ENCODE measurements around the gene COL17A1.

The COL17A1 gene

DNA sequence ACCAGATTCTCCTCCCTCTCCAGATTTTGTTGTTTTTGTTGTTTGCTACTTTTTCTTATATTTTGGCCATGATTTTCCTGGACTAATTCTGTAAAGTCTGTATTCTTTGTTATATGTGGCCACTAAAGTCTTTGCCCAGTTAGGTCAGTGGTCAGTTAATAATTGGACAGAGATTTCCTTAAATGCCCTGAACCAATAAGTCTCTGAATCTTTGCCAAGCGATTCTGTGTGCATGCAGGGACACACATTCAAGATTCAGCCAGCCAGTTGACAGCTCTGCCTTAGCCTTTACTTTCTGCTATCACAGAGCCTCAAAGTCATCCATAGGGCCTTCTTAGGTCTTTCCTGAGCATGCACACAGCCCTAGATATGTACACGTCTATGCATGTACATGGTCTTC lies 11.0 kb upstream of the COL17A1 start:
- DNase-seq = no peak

DNA sequence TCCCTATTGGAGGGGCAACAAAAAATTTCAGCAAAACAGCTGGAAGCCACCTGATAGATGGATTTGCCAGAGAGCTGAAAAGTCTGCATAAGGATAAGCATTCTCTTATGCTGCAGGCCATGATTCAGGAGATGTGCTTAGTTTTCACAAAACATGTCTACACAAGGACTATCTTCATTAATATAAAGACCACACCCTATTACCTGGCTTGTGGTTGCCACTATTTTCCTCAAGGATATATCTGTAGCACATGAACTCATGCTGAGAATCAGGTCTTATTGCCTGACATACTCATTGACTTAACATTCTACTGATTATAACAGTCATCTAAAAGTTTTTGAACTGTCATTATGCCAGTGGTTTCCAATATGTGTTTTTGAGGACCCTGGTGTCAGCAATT lies 7.1 kb upstream of the COL17A1 start:
- no peak for DNase-seq

DNA sequence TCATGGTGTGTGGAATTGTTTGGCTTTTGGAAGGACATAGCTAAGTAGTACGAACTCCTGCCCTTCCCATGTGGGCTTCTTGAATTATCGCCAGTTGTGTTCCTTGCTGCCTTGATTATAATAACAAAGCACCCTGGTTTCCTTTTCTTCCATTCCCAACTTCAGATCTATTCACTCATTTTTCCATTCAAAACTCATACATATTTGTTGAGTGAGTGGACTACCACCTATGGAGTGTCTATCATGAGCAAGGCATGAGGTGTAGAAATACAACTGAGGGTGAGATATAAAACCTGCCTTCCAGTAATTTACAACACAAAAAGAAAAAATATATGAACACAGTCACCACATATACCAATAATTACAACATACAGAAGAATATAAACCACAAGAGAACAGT lies 4.9 kb upstream of the COL17A1 start:
- DNase-seq = no peak

DNA sequence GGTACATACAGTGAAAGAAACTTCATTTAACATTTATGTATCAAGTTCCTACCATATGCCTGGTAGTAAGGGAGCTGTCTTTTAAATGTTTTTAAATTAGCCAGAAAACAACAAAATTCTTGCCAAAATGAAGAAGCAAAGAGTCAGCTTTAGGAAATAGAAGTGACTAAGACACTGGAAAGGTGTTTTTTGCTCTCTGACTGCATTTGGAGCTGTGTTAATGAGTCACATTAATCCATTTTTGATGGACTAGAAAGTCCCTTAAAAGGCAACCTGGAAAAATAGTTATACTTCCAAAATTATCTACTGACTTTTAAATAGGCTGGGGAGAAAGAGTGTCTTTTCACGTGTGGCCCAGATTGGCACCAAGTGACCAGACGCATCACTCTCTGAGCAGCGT lies 3.9 kb upstream of the COL17A1 start:
- DNase-seq = no peak

DNA sequence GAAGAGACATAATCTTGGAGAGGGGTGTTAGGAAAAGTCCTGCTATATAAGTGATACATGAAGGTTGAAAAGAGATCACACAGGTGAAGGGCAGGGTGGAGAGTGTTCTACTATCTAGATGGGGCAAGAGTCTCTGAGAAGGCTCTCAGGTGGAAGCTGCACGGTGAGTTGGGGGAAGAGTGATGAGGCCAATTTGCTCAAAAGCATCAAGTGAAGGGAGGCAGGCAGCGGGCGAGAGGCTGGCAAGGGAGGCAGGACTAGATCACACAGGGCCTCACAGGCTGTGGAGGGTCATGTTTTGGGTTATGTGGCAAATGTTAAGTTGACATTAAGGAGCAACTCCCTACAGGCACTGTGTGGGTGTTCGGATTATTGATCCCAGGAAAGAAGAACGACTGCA lies 2.6 kb upstream of the COL17A1 start:
- DNase-seq = no peak

DNA sequence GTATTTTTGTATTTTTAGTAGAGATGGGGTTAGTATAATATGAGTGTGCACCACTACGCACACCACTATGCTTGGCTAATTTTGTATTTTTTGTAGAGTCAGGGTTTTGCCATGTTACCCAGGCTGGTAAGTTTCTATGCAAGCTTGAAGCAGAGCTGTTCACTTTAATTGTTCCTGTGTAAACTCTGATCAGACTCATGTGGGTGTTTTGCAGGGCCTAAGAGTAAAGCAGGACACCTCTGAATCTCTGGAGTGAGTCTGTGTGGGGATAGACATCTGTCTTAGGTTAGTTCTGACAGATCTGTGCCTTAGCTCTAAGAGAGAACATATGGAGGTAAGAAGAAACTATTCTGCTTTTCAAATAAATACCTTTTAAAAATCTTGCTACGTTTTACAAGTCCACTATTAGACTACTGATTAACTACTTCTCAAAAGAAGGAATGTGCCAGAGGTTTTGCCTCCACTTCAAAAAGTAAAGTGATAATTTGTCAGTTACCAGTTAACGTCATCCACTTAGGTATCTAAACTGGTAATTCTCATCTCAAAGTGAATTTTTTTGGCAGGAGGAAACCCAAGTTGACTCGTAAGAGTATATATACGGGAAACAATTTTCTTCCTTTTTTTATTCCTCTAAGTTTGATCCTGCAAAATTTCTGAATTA lies 1.1 kb downstream of the COL17A1 start:
- no peak for DNase-seq

DNA sequence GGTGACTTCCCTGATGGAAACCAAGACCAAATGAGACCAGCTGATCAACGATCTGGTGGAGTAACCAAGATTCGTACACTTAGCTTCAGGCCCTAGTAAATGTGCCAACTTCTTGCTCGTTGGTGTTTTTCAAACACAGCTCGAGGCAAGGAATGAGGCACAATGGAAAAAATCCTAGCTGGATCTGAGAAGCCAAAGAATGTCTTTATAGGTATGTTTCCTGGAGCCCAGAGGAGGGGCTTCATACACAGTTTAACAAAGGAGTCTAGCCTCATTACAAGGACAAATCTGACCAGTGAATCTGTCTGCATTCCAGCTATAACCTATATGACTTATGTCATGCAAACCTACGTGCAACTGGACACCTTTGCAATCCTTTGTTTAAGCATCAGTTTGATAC lies 3.7 kb downstream of the COL17A1 start:
- DNase-seq = no peak

DNA sequence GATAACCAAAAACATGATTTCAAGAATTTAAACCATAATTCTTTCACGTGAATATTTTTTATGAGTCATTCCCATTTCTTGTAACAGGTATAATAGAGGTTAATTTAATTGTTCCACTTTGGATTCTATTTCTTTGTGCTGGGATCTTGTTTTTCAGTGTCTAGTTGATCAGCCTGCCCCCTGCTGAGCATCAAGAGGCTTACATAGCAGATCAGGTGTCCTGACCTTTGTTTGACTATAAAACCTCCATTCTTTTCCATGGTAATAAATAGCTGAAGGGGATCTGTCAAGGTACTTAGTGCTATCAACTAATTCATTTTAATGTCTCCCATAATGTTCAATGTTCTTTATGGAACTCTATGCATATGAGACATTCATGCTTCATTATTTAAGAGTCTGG lies 4.9 kb downstream of the COL17A1 start:
- DNase-seq = no peak

DNA sequence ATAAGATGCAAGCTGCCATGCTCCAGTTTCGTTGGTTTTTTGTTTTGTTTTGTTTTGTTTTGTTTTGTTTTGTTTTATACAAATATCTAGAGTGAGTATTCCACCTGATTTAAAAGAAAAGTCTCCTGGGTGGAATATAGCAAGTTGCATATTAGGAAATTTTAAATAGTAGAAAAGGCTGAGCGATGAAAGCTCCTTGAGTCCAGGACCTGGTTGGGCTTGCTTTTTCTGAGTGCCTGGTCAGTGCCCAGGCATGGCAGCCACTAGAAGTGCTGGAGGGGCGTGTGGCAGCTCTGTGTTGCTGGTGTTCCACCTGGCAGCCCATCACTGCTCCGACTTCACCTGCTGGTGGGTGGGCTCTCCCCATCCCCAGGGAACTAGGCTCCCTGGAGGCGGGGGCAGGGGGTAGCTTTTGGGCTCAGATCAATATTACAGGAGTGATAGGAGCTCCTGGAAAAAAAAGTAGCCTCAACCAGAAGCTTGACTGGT lies 8.0 kb downstream of the COL17A1 start:
- DNase-seq = no peak

DNA sequence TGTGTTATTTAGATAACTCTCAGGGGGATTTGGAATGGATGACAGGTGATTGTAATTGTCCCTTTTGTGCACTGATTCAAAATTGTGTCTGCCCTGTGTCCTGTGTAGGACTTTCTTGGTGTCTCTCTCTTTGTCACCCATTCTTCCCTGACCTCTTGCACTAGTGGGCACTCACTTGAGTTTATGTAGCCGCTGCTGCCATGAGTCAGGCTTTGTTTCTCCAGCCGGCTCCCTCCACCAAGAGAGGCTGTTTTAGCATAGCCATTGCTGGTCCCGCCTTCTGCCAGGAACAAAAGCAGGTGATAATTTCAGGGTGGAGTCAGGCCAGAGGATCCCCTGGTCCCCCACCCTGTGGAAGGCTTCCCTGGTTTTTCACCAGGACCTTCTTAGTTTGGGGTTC lies 8.4 kb downstream of the COL17A1 start:
- DNase-seq = no peak

DNA sequence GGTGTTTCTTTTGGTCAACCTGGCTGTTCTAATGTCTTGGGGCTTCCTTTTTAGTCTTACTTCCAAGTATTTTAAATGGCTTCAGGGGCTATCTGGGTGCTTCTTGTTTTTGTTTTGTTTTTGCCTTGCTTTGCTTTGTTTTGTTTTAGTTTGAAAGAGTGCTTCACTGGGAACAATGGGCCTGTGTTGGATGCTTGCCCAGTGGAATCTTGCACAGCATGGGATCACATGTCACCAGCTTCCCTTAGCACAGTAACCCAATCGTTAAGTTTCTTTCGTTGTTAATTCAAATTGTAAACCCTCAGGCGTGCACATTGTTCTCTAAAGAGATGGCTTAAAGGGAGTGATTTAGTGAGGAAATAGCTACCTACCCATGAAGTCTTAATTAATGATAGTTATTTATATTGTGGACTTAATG lies 8.9 kb downstream of the COL17A1 start:
- no peak for DNase-seq

DNA sequence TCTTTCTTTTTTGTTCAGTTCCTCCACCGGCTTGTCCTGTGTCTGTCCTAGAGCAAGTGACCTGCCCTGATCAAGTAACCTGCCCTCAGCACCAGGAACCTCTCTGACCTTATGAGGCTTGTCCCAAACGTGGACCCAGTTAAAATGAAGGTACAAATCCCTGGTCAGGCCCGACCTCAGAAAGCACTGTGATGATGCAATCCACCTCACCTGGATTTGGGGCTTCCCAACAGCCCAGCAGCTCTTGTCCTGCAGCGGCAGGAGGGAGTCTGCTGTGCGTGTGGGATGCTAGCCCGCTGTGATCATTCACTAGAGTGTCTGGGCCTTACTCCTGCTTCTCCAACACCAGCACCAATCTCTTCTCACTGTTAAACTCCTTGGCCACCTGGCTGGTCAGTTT lies 11.2 kb downstream of the COL17A1 start:
- no peak for DNase-seq

DNA sequence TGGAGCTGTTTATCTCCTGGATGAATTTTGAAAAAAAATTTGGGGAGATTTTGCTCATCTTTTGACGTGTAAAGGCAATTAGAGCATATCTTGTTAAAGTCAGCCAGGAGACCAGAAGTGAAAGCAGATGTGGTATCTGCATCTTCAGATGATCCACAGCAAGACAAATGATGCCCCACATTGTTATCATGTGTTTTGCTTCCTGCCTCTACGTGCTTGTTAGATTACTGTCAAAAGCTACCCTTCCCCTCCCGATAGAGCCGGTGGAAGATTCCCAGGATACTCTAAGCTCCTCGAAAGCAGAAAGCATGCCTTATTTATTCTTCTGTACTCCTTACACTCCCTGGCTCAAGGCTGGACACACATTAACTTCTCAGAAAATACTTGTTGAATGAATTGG lies 12.9 kb downstream of the COL17A1 start:
- no peak for DNase-seq

DNA sequence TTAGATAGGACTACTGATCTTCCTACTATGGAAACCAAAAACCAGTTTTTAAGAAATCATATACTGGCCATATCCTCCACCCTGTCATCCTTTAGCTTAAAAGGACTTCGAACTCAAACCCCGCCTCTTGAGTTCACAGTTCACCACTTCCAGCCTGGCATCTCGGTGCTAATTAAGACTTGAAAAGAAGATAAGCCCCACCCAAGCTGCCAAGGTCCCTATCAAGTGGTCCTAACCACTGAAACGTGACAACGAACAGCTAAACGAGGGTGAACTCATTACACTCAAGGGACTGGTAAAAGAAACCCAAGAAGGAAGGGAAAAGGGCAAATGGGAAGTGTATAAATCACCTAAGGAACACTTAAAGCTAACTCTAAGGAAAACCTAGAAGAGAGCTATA lies 16.1 kb downstream of the COL17A1 start:
- no peak for DNase-seq

DNA sequence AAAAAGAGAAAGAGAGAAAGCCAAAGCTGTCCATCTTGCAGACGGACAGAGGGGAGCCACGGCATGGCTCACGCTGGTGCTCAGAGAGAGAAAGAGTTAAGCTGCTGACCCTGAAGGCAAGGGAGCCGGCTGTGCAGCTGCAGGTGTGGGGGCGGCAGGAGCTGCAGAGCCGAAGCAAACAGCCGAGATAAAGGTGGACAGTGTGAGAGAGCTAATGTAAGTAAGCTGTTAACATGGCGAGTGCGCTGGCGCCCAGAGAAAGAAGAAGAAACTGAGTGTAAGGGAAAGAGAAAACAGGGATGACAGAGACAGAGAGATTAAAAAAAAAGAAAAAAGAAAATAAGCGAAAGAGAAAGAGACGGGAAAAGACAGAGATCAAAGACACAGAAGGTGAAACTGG lies 18.2 kb downstream of the COL17A1 start:
- DNase-seq = no peak

DNA sequence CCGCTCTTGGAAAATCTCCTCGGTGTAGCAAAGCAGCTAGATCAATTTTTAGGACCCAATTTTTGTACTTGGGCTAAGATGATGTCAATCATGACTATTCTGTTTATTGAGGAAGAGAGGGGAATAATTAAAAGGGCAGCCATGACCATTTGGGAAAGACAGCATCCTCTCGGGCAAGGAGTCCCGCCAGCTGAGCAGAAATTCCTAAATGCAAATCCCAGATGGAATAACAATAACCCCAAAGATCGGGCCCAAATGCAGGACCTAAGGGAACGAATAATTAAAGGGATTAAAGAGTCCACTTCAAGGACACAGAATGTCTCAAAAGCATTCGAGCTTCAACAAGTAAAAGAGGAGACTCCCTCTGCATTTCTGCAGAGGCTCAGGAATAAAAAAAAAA lies 18.7 kb downstream of the COL17A1 start:
- DNase-seq = no peak

DNA sequence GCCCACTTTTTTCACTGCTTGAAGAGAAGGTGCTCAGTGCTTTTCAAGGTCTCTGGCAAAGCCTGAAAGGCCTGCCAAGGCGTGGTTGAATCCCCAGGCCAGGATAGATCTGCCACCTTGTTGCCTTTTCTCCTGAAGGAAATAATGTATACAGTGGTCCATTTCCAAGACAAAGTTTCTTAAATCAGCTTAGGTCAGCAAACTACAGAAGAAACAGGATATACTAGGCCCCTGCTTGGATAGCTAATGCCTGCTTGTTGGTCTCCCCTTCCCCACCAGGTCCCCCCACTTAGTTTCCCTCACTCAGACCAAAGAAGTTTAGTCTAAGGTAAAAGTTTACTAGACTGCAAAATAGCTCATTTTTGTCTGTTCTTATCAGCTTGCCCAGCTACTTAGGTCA lies 19.9 kb downstream of the COL17A1 start:
- DNase-seq = no peak

DNA sequence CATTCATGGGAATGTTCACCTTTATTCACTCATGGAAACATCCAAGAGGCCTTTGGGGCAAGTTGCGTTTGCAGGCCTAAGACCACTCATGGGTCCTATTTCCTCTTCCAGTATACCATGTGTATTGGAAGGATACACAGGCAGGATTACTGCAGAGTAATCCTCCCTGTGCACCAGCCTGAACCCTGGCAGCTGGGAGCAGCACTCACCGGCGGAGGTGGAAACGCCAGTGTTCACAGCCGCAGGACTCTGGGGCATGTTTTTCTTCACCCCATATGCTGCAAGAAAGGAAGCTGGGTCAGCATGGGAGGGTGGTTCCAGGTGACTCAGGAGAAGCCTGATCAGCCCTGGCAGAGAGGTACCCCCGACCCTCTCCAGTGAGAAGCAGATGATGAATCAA lies 24.5 kb downstream of the COL17A1 start:
- DNase-seq = no peak

DNA sequence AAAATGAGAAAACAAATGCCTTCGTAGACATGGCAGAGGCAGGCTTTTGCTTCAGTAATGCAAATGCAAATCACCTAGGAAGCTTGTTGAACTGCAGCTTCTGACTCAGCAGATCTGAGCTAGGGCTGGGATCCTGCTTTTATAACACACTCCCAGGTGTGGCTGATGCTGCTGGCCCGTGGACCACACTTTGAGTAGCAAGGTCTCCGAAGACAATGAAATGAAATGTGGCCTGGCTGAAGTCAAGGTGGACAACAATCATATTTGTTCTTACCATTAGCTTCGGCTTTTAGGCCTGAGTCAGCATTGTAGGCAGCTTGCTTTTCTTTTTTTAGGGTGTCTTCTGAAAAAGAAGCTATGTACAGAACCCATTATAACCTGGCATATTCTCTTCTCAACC lies 26.3 kb downstream of the COL17A1 start:
- no peak for DNase-seq

DNA sequence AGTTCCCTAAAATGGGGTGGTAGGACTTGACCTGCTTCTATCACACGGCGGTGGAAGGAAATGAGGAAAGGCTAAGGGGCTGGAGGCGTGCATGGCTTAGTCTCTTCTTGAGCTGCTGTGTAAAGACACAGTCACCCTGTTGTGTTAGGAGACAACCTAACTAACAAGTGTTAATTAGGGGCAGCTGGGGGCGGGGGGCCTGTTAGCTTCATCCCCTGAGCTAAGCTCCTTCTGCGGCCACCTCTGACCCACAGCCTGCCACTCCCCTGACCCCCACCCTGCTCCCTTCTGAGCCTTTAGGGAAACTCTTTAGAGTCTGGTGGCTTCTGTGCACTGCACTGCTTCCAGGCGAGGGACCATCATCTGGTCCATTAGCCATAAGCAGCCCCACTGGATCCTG lies 28.0 kb downstream of the COL17A1 start:
- no peak for DNase-seq

DNA sequence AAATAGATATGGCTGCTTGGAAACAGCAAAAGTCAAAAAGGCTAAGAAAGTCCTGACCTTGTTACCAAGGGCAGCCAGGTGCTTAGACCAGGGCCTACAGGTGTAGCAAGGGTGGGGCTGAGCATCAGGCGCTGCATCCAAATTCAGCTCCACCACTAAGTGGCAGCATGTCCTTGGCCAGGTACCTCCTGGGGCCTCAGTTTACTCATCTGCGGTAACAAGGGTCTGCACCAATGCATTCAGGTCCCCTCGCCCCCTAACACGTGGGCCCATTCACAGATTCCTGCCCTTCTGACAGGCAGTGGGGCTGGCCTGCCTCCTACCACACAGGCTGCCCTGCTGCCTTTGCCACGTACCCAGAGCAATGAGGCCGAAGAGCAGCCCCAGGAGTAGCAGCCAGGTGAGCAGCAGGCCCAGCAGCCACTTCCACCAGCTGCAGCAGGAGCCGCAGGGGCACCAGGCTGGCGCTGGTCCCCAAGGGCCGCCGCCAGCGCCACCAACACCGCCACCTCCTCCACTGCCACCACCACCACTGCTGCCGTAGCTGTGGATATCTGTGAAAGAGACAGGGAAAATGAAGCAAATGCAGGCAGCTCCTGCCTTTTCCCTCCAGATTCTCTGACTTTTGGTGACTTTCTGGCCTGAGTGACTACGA lies 28.9 kb downstream of the COL17A1 start:
- DNase-seq = no peak

DNA sequence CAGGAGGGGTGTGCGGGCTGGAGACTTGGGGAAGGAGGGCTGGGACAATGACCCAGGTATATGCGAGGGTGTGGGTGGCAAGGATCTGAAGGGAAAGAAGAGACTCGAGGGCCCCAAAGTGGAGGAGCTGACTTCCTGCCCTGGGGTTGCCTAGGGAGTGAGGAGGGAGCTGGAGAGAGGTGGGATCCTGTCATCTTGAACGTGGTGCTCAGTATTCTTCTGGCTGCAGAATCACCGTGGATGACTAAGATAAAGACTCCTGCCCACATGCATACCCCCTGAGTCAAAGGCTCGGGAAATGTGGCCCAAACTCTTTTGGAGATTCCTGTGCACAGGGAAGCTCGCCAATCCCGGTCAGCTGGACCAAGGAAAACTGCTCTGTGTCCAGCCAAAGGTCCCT lies 31.2 kb downstream of the COL17A1 start:
- no peak for DNase-seq

DNA sequence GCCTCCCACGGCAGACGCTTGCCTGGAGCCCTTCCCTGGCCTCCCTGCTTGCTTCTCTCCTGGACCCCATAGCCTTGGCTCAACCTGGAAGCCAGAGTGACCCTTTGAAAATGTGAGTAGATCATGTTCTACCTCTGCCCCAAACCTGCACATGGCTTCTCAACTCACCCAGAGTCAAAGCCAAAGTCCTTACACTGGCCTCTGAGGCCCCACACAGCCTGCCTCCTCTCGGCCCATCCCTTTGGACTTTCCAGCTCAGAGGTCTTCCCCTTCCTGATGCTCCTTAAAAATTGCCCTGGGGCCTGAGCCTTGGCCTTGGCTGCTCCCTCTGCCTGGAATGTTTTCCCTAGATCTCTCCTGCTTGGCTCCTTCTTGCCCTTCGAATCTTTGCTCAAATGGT lies 32.5 kb downstream of the COL17A1 start:
- no peak for DNase-seq

DNA sequence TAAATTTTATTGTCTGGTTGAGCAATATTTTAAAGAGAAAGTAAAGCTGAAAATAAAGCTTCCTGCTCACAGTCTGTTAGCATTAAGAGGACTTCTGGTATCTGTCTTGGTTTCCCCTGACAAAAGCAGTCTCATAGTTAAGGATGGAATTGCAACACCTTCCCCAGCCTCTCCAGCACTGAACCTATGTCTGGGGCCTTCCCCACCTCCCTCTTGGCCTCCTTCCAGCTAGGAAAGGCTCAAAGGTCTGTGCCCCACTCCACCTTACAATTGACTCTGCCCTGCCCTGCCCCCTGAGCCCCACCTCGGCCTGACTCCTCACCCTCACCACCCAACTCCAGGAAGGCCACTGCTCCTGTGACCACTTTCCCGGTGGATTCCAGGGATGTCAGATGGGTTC lies 33.2 kb downstream of the COL17A1 start:
- no peak for DNase-seq
